ENCODE measurements around the gene ARHGEF1.
A peak's percentile ranks its signal among the peaks of the same experiment; 100 is the strongest.
"Not testable (repeated sequence)": the region's sequence is repeated elsewhere in the genome, so short reads cannot be mapped to it uniquely, and the experiment has no call there.

Gene ARHGEF1

GRCh38 chr19:41863209-41863931, 19.6 kb upstream of the ARHGEF1 start:
- DNase-seq (ENCODE audit: low spot score) = no peak

GRCh38 chr19:41864374-41864773, 18.6 kb upstream of the ARHGEF1 start:
- DNase-seq (ENCODE audit: low spot score) = no peak

GRCh38 chr19:41866284-41866683, 16.7 kb upstream of the ARHGEF1 start:
- no peak for DNase-seq (ENCODE audit: low spot score)

GRCh38 chr19:41868120-41868988, 14.6 kb upstream of the ARHGEF1 start:
- DNase-seq (ENCODE audit: low spot score) = no peak

GRCh38 chr19:41868989-41869300, 14.0 kb upstream of the ARHGEF1 start:
- no peak for DNase-seq (ENCODE audit: low spot score)

GRCh38 chr19:41869374-41869955, 13.5 kb upstream of the ARHGEF1 start:
- DNase-seq (ENCODE audit: low spot score) = no peak

- DNase-seq (ENCODE audit: low spot score) = no peak
Observed at GRCh38 chr19:41870401-41870873, 12.5 kb upstream of the ARHGEF1 start.

GRCh38 chr19:41871573-41872383, 11.2 kb upstream of the ARHGEF1 start:
- peak; percentile 87 for DNase-seq (ENCODE audit: low spot score)

GRCh38 chr19:41872384-41872774, 10.6 kb upstream of the ARHGEF1 start:
- no peak for DNase-seq (ENCODE audit: low spot score)

GRCh38 chr19:41872775-41873647, 10.0 kb upstream of the ARHGEF1 start:
- peak; percentile 66 for DNase-seq (ENCODE audit: low spot score)

GRCh38 chr19:41875973-41876372, 7.0 kb upstream of the ARHGEF1 start:
- DNase-seq (ENCODE audit: low spot score) = not testable (repeated sequence)

- no peak for DNase-seq (ENCODE audit: low spot score)
Observed at GRCh38 chr19:41876847-41877832, 5.8 kb upstream of the ARHGEF1 start, which contains the start of gene CD79A. Gene CD79A (plus strand): TSS chr19:41877279. CDS start chr19:41877305, 26 bp downstream.

- no peak for DNase-seq (ENCODE audit: low spot score)
Observed at GRCh38 chr19:41877916-41878905, 4.8 kb upstream of the ARHGEF1 start.

- no peak for DNase-seq (ENCODE audit: low spot score)
Observed at GRCh38 chr19:41879080-41879479, 3.9 kb upstream of the ARHGEF1 start.

- no peak for DNase-seq (ENCODE audit: low spot score)
Observed at GRCh38 chr19:41879670-41880328, 3.2 kb upstream of the ARHGEF1 start.

GRCh38 chr19:41880329-41880708, 2.7 kb upstream of the ARHGEF1 start:
- no peak for DNase-seq (ENCODE audit: low spot score)

GRCh38 chr19:41883463-41883820, 458 bp downstream of the ARHGEF1 start:
- DNase-seq (ENCODE audit: low spot score) = no peak
